ENCODE data around the gene MYO10. TPM values are rescaled to one million over a fixed set of nuclear protein-coding genes. Genes with fewer than 3 reads are reported as not detected.

The MYO10 gene
- total and polyA plus RNA-seq, 2 donors (not counting 3 experiments of a cell fraction or from before 2014, with no cell fraction given) = 36.0 to 148 TPM

DNA sequence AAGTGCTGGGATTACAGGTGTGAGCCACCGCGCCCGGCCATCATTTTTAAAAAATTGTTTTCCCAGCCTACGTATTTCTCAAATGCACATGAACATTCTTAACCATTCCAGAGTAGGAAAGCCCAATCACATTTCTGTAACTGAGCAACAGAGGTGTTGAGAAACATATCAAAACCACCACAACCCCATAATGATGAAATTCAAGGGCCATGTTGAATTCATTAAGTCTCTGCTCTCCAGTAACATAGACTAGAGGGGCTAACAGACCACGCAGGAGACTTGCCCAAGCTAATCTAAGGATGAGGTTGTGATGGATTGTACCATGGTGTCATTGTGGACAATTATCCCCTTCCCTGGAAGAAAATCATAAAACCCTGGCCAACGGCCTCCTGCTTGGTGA, 52.9 kb downstream of the MYO10 start:
- H3K36me3 ChIP-seq (ENCODE audit: control insufficient read depth in 2 of 2, extremely low read depth in 1 of 2, insufficient read depth in 2 of 2, low read length in 2 of 2) = no peaks in the 10 kb centered on the region
- H3K9me3 ChIP-seq (replicated peaks; ENCODE audit: control insufficient read depth, insufficient read depth, low read length) = no peaks in the 10 kb centered on the region
- BruUV-seq (replicated peaks) = no TSS peak
- dilution Hi-C loops (cut with MboI; ENCODE audit: extremely low pct_ligation_motif_present, low sequenced_read_pairs) = no loop called here
- FAIRE-seq = no peak
- H4K20me1 ChIP-seq (replicated peaks; ENCODE audit: control insufficient read depth, extremely low read depth, insufficient read depth, low read length) = peaks cover 37% of the 10 kb centered on the region
- H3K4me3 ChIP-seq (replicated peaks in 1 of 3; ENCODE audit: insufficient read depth in 1 of 3, low read depth in 1 of 3, low read length in 3 of 3) = no peak overlapping the region
- H2AFZ ChIP-seq (ENCODE audit: low read depth, low read length) = no peak overlapping the region
- peaks cover 98% of the 10 kb centered on the region for H3K79me2 ChIP-seq (ENCODE audit: control insufficient read depth, insufficient read depth, low read length)
- H3K4me2 ChIP-seq (ENCODE audit: insufficient read depth, low read length) = no peak overlapping the region
- ChIA-PET POLR2A (no interaction called here), CTCF (interaction anchor here (1.4 kb wide), 1 partner anchor 27 kb away, joined by 4 read pairs; no protein-coding TSS in a partner anchor)
- peaks cover 2% of the 10 kb centered on the region for H3K4me1 ChIP-seq (ENCODE audit: control insufficient read depth, extremely low read depth, insufficient read depth, low read length)
- H3K27ac ChIP-seq (ENCODE audit: insufficient read depth, low read depth, low read length) = no peak overlapping the region
- intact Hi-C loops (cut with micrococcal nuclease) = no loop called here
- H3K9me1 ChIP-seq (replicated peaks; ENCODE audit: control insufficient read depth, extremely low read depth, insufficient read depth, low read length) = peaks cover 2% of the 10 kb centered on the region
- TF ChIP-seq POLR2A (IDR thresholded peaks at IDR 0.05; ENCODE audit: low read depth, low read length) (no peak), POLR2AphosphoS5 (IDR thresholded peaks at IDR 0.05; ENCODE audit: insufficient read depth, low read depth, low read length) (no peak), EZH2 (IDR thresholded peaks at IDR 0.05; ENCODE audit: borderline replicate concordance, low read depth, low read length, severe bottlenecking) (no peak), GATA2 (IDR thresholded peaks at IDR 0.05; ENCODE audit: insufficient read depth, insufficient read length, low read depth, low read length) (no peak), MYC (IDR thresholded peaks at IDR 0.05; ENCODE audit: low read depth, low read length) (no peak), FOS (IDR thresholded peaks at IDR 0.05; ENCODE audit: borderline replicate concordance, insufficient read depth, low read length) (no peak), JUN (IDR thresholded peaks at IDR 0.05; ENCODE audit: borderline replicate concordance, insufficient read depth, insufficient read length, low read depth) (no peak)
- TF ChIP-seq, protein P1, sequence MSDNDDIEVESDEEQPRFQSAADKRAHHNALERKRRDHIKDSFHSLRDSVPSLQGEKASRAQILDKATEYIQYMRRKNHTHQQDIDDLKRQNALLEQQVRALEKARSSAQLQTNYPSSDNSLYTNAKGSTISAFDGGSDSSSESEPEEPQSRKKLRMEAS (IDR thresholded peaks at IDR 0.05; ENCODE audit: insufficient read depth, insufficient read length) = no peak
- TF ChIP-seq, protein P2, sequence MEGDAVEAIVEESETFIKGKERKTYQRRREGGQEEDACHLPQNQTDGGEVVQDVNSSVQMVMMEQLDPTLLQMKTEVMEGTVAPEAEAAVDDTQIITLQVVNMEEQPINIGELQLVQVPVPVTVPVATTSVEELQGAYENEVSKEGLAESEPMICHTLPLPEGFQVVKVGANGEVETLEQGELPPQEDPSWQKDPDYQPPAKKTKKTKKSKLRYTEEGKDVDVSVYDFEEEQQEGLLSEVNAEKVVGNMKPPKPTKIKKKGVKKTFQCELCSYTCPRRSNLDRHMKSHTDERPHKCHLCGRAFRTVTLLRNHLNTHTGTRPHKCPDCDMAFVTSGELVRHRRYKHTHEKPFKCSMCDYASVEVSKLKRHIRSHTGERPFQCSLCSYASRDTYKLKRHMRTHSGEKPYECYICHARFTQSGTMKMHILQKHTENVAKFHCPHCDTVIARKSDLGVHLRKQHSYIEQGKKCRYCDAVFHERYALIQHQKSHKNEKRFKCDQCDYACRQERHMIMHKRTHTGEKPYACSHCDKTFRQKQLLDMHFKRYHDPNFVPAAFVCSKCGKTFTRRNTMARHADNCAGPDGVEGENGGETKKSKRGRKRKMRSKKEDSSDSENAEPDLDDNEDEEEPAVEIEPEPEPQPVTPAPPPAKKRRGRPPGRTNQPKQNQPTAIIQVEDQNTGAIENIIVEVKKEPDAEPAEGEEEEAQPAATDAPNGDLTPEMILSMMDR (IDR thresholded peaks at IDR 0.05; ENCODE audit: extremely low read depth in 1 of 2, insufficient read depth in 1 of 2, low read depth in 1 of 2, low read length in 2 of 2) = no peak
- no peaks in the 10 kb centered on the region for H3K27me3 ChIP-seq (ENCODE audit: control insufficient read depth in 2 of 2, insufficient read depth in 2 of 2, low read length in 2 of 2)
- no peak overlapping the region for H3K9ac ChIP-seq (replicated peaks; ENCODE audit: extremely low read depth, insufficient read depth, low read length)
- DNase-seq (ENCODE audit: low read depth, low spot score) = no peak
